H1 (cell line): ENCODE data around the gene SMPD2. TPM values are rescaled to one million over a fixed set of nuclear protein-coding genes. Genes with fewer than 3 reads are reported as not detected.

Experiments used
- CTCF ChIA-PET: fragments of 300-600 bp; sonication (Branson Sonifier 250); formaldehyde crosslinking; loops from one replicate; lab custom pipeline; 2021; ENCODE audit not compliant: partially characterized antibody; lab: Charles Lee
- POLR2A ChIA-PET: fragments of 300-600 bp; sonication (Branson Sonifier 250); formaldehyde crosslinking; loops from one replicate; lab custom pipeline; 2021; ENCODE audit warnings: inconsistent platforms; ENCODE audit not compliant: partially characterized antibody; lab: Charles Lee
- DNase-seq, 2 experiments: peaks; one replicate each; pipeline versions ENCODE4 v3.0.0 to v3.0.0-alpha.2; 2010 to 2022; ENCODE audit warnings: low spot score in 2 of 2, low read depth in 1 of 2, mixed read lengths in 1 of 2
- FAIRE-seq: peaks from 2 replicates; lab custom pipeline; 2011; peaks lifted over from hg19 to GRCh38; lab: Jason Lieb, UNC
- H2AFZ ChIP-seq: 2 replicates; pipeline ENCODE4 v1.8.1; 2012; ENCODE audit warnings: low read length, inconsistent platforms
- H2AK5ac ChIP-seq: 2 replicates; pipeline ENCODE4 v1.6.1; 2013; ENCODE audit warnings: low read depth, low read length
- H2BK120ac ChIP-seq: replicated peaks from 2 replicates; pipeline ENCODE3; 2013; ENCODE audit warnings: low read depth, low read length, inconsistent platforms
- H2BK12ac ChIP-seq: 2 replicates; pipeline ENCODE4 v1.6.1; 2013; ENCODE audit warnings: low read depth, low read length
- H2BK15ac ChIP-seq: 2 replicates; pipeline ENCODE4 v1.6.1; 2013; ENCODE audit warnings: low read length
- H2BK20ac ChIP-seq: 2 replicates; pipeline ENCODE4 v1.6.1; 2013; ENCODE audit warnings: low read length
- H2BK5ac ChIP-seq: 2 replicates; pipeline ENCODE4 v1.6.1; 2013; ENCODE audit warnings: low read depth, low read length
- H3K14ac ChIP-seq: 2 replicates; pipeline ENCODE4 v1.6.1; 2013; ENCODE audit warnings: inconsistent platforms; ENCODE audit not compliant: insufficient read length
- H3K18ac ChIP-seq: 2 replicates; pipeline ENCODE4 v1.6.1; 2013; ENCODE audit warnings: low read length; ENCODE audit errors: extremely low read depth
- H3K23ac ChIP-seq: 2 replicates; pipeline ENCODE4 v1.6.1; 2013; ENCODE audit warnings: inconsistent platforms; ENCODE audit not compliant: insufficient read length
- H3K23me2 ChIP-seq: 2 replicates; pipeline ENCODE4 v1.6.1; 2013; ENCODE audit warnings: low read depth, low read length
- H3K27ac ChIP-seq: 2 replicates; pipeline ENCODE4 v1.6.1; 2011; ENCODE audit warnings: low read depth, low read length, inconsistent platforms
- H3K27me3 ChIP-seq, 4 experiments: replicated peaks in 1 of 4; 1 replicate in 1 of 4; 2 replicates in 3 of 4; pipeline versions ENCODE4 v1.6.1 to v1.8.1; 2011 to 2013; ENCODE audit warnings: low read length in 3 of 4, mild to moderate bottlenecking in 3 of 4, inconsistent platforms in 2 of 4, mixed read lengths in 2 of 4, moderate library complexity in 1 of 4; ENCODE audit not compliant: control insufficient read depth in 3 of 4, insufficient read depth in 3 of 4; ENCODE audit errors: extremely low read depth in 1 of 4
- H3K36me3 ChIP-seq, 4 experiments: 2 replicates each; pipeline versions ENCODE4 v1.6.1 to v1.8.1; 2011 to 2013; ENCODE audit warnings: mild to moderate bottlenecking in 4 of 4, low read length in 3 of 4, moderate library complexity in 2 of 4, control low read depth in 1 of 4, inconsistent platforms in 1 of 4; ENCODE audit not compliant: insufficient read depth in 4 of 4, control insufficient read depth in 2 of 4
- H3K4ac ChIP-seq: replicated peaks from 2 replicates; pipeline ENCODE3; 2013; ENCODE audit warnings: low read length, low read depth, mixed read lengths, inconsistent platforms; ENCODE audit not compliant: insufficient read length
- H3K4me1 ChIP-seq, 4 experiments: replicated peaks in 1 of 4; 1 replicate in 1 of 4; 2 replicates in 3 of 4; pipeline versions ENCODE4 v1.6.1 to v1.8.1; 2011 to 2013; ENCODE audit warnings: low read length in 3 of 4, inconsistent platforms in 2 of 4, mixed read lengths in 1 of 4; ENCODE audit not compliant: insufficient read depth in 4 of 4, control insufficient read depth in 3 of 4
- H3K4me2 ChIP-seq, 2 experiments: 2 replicates each; pipeline versions ENCODE4 v1.6.1 to v1.8.1; 2011 to 2013; ENCODE audit warnings: low read depth in 2 of 2, low read length in 2 of 2, control low read depth in 1 of 2, inconsistent platforms in 1 of 2, mild to moderate bottlenecking in 1 of 2; ENCODE audit not compliant: insufficient read depth in 1 of 2
- H3K4me3 ChIP-seq, 4 experiments: fragments of 200-600, 300-600 bp in 1 of 4; sonication (generic), shearing (Covaris generic), sonication (Bioruptor Twin) in 1 of 4; 2 replicates each; pipeline versions ENCODE4 v1.5.1 to v1.8.1; 2011 to 2016; ENCODE audit warnings: low read length in 4 of 4, low read depth in 3 of 4, control low read depth in 2 of 4, inconsistent platforms in 2 of 4, mild to moderate bottlenecking in 2 of 4, mixed read lengths in 1 of 4, moderate library complexity in 1 of 4; ENCODE audit not compliant: insufficient read depth in 2 of 4; ENCODE audit errors: extremely low read depth in 1 of 4
- H3K56ac ChIP-seq: replicated peaks from 2 replicates; pipeline ENCODE3; 2013; ENCODE audit warnings: low read depth, mild to moderate bottlenecking, mixed read lengths, low read length, inconsistent platforms; ENCODE audit not compliant: insufficient read length
- H3K79me1 ChIP-seq: 2 replicates; pipeline ENCODE4 v1.6.1; 2013; ENCODE audit warnings: low read depth, low read length, control low read depth
- H3K79me2 ChIP-seq, 2 experiments: 2 replicates each; pipeline versions ENCODE4 v1.6.1 to v1.8.1; 2012 to 2013; ENCODE audit warnings: low read length in 2 of 2, mild to moderate bottlenecking in 2 of 2, inconsistent platforms in 1 of 2; ENCODE audit not compliant: insufficient read depth in 2 of 2, control insufficient read depth in 1 of 2
- H3K9ac ChIP-seq, 4 experiments: replicated peaks in 1 of 4; 1 replicate in 1 of 4; 2 replicates in 3 of 4; pipeline versions ENCODE4 v1.6.1 to v1.8.1; 2011 to 2013; ENCODE audit warnings: low read depth in 3 of 4, low read length in 3 of 4, control low read depth in 2 of 4, mild to moderate bottlenecking in 2 of 4, moderate library complexity in 2 of 4, inconsistent platforms in 1 of 4; ENCODE audit errors: extremely low read depth in 1 of 4
- H3K9me3 ChIP-seq, 2 experiments: 2 replicates each; pipeline versions ENCODE4 v1.6.1 to v1.8.1; 2012 to 2013; ENCODE audit warnings: mild to moderate bottlenecking in 2 of 2, moderate library complexity in 2 of 2, control low read depth in 1 of 2, inconsistent platforms in 1 of 2, low read depth in 1 of 2, low read length in 1 of 2, mixed read lengths in 1 of 2; ENCODE audit not compliant: insufficient read depth in 2 of 2
- H4K20me1 ChIP-seq, 2 experiments: replicated peaks in 1 of 2; 2 replicates each; pipeline versions ENCODE3 to v1.8.1; 2011 to 2013; ENCODE audit warnings: inconsistent platforms in 2 of 2, low read length in 2 of 2, mild to moderate bottlenecking in 1 of 2; ENCODE audit not compliant: insufficient read depth in 2 of 2, control insufficient read depth in 1 of 2
- H4K5ac ChIP-seq: 2 replicates; pipeline ENCODE4 v1.6.1; 2013; ENCODE audit warnings: low read length, low read depth, mixed read lengths, inconsistent platforms; ENCODE audit not compliant: insufficient read length
- H4K8ac ChIP-seq: 2 replicates; pipeline ENCODE4 v1.8.0; 2013; ENCODE audit warnings: mild to moderate bottlenecking, moderate library complexity, low read length, inconsistent platforms; ENCODE audit not compliant: insufficient read depth; ENCODE audit errors: extremely low read depth
- H4K91ac ChIP-seq: replicated peaks from 2 replicates; pipeline ENCODE3; 2013; ENCODE audit warnings: low read length, mixed read lengths, inconsistent platforms; ENCODE audit not compliant: insufficient read length
- CEBPB ChIP-seq: IDR thresholded peaks from 2 replicates; pipeline ENCODE4 v1.6.1; 2012; ENCODE audit warnings: low read depth, low read length
- CHD2 ChIP-seq: IDR thresholded peaks from 2 replicates; pipeline ENCODE4 v1.6.1; 2012; ENCODE audit warnings: low read length, improper control_type of control experiment
- CTCF ChIP-seq, 3 experiments: IDR thresholded peaks; 1 replicate in 2 of 3; 2 replicates in 1 of 3; pipeline versions ENCODE4 v1.5.1 to v1.6.1; 2011; ENCODE audit warnings: low read length in 3 of 3, mild to moderate bottlenecking in 3 of 3, inconsistent platforms in 2 of 3, low read depth in 1 of 3, moderate library complexity in 1 of 3; ENCODE audit not compliant: insufficient read depth in 1 of 3; ENCODE audit errors: control extremely low read depth in 1 of 3
- NRF1 ChIP-seq: IDR thresholded peaks from 2 replicates; pipeline ENCODE4 v1.6.1; 2011; ENCODE audit warnings: mild to moderate bottlenecking, low read depth, low read length, improper control_type of control experiment
- PHF8 ChIP-seq: fragments of 200-600 bp; sonication (generic); conservative IDR thresholded peaks from 2 replicates; pipeline ENCODE4 v1.7.1; 2012; ENCODE audit warnings: low read depth, mild to moderate bottlenecking, inconsistent platforms, low read length, moderate library complexity
- RXRA ChIP-seq: IDR thresholded peaks from 2 replicates; pipeline ENCODE4 v1.6.1; 2011; ENCODE audit warnings: low read depth, mild to moderate bottlenecking, low read length, moderate library complexity; ENCODE audit not compliant: insufficient read depth
- TBP ChIP-seq: IDR thresholded peaks from 2 replicates; pipeline ENCODE4 v1.6.1; 2011; ENCODE audit warnings: low read depth, low read length, improper control_type of control experiment
- TCF12 ChIP-seq: IDR thresholded peaks from 2 replicates; pipeline ENCODE4 v1.6.1; 2011; ENCODE audit warnings: low read depth, mild to moderate bottlenecking, low read length
- USF2 ChIP-seq: IDR thresholded peaks from 2 replicates; pipeline ENCODE4 v1.6.1; 2011; ENCODE audit warnings: low read length, improper control_type of control experiment
- whole genome bisulfite sequencing, 2 experiments: shearing (Covaris generic) in 1 of 2; methylation state at CpG; one replicate each; pipeline versions ENCODE4 v1.1.6 to v1.1.7; 2013 to 2015; ENCODE audit warnings: low lambda C conversion rate in 2 of 2, mixed read lengths in 2 of 2, inconsistent platforms in 1 of 2, low coverage in 1 of 2, missing lambda C conversion rate in 1 of 2; ENCODE audit not compliant: insufficient replicate concordance in 2 of 2, insufficient coverage in 1 of 2, insufficient read length in 1 of 2; ENCODE audit errors: extremely low coverage in 1 of 2, missing lambda C conversion rate in 1 of 2; 5-methylcytosine and 5-hydroxymethylcytosine counted together
- polyA plus RNA-seq, 7 experiments: library from polyadenylated mRNA; depleted of rRNA in 3 of 7; stranded (reverse) in 5 of 7; unstranded in 2 of 7; fragments of >200 nt in 5 of 7; fragments of 200-250 nt in 2 of 7; gene quantifications; 1 replicate in 5 of 7; 2 replicates in 1 of 7; 4 replicates in 1 of 7; pipeline versions ENCODE4 v1.2.1 to v1.2.3, GENCODE V29; 2011 to 2013; ENCODE audit warnings: missing spikeins in 2 of 7, mixed read lengths in 2 of 7
- total RNA-seq: library from RNA; stranded (reverse); fragmentation: NEBNext Ultra II Directional; extraction: Animal tissue kit (Norgen Biotek cat#: 25700); gene quantifications from 2 replicates; pipeline ENCODE4 v1.2.1, GENCODE V29; 2021

The SMPD2 gene
- total and polyA plus RNA-seq, 2 of the 8 experiments (the other 6 are each of a cell fraction or from before 2014, with no cell fraction given): 11.5 to 17.2 TPM

- Histone ChIP-seq H3K79me2 (peaks cover 8 to 62% of the 10 kb centered on the region in 2 experiments), H2BK12ac (no peak overlapping the region), H2AK5ac (no peak overlapping the region), H2BK5ac (no peak overlapping the region), H3K23ac (no peak overlapping the region), H3K79me1 (peaks cover 18% of the 10 kb centered on the region), H3K4ac (no peak overlapping the region), H3K9me3 (no peaks in the 10 kb centered on the region), H4K20me1 (peaks cover 4 to 32% of the 10 kb centered on the region in 2 experiments), H3K4me3 (no peak overlapping the region), H3K23me2 (0 out of 2 replicates have a peak, but pooled peaks cover 5% of the 10 kb centered on the region), H4K91ac (no peak overlapping the region), H3K36me3 (peaks cover 14 to 82% (median 59%) of the 10 kb centered on the region in 4 experiments), H3K18ac (no peak overlapping the region), H3K9ac (no peak overlapping the region), H3K27ac (no peak overlapping the region), H2BK15ac (no peak overlapping the region), H2BK120ac (no peak overlapping the region), H3K4me1 (peaks cover 0 to 7% (median 3%) of the 10 kb centered on the region in 4 experiments; a peak in 2 of 7 replicates), H2BK20ac (no peak overlapping the region), H2AFZ (no peak overlapping the region), H4K5ac (no peak overlapping the region), H3K27me3 (no peaks in the 10 kb centered on the region), H3K4me2 (no peak overlapping the region), H3K14ac (no peak overlapping the region), H3K56ac (no peak overlapping the region), H4K8ac (no peak overlapping the region)
- 92% methylated on average over 2 of the region's 2 CpGs; no CpG with 5 or more reads in 1 of the 2 experiments for WGBS, 2 experiments
- ChIA-PET POLR2A (no interaction called here), CTCF (interaction anchor here (1.8 kb wide), 1 partner anchor 15 kb away, joined by 5 read pairs; no protein-coding TSS in a partner anchor)
- no peak for FAIRE-seq
- DNase-seq: no peak
- TF ChIP-seq PHF8: no peak
- TF ChIP-seq USF2: no peak
- no peak for TF ChIP-seq TCF12
- TF ChIP-seq CEBPB: no peak
- no peak for TF ChIP-seq CTCF (IDR thresholded peaks at IDR 0.05; ENCODE audit: control extremely low read depth in 1 of 3, insufficient read depth in 1 of 3, low read depth in 1 of 3, low read length in 3 of 3)
- no peak for TF ChIP-seq RXRA
- TF ChIP-seq TBP: no peak
- TF ChIP-seq NRF1: no peak
- no peak for TF ChIP-seq CHD2
These were observed 35.1 kb downstream of the SMPD2 start for GRCh38 chr6:109475625-109476024.
